DND-41 (cell line): ENCODE measurements around the gene ZNF19.

Source experiments
- CTCF ChIP-seq: IDR thresholded peaks from 2 replicates; pipeline ENCODE4 v1.5.1; 2012; ENCODE audit warnings: borderline replicate concordance, low read length, moderate library complexity, mild to moderate bottlenecking; ENCODE audit not compliant: poor library complexity, severe bottlenecking; ENCODE audit errors: extremely low read depth
- EZH2 ChIP-seq: IDR thresholded peaks from 3 replicates; pipeline ENCODE4 v1.6.1; 2012; ENCODE audit warnings: borderline replicate concordance, low read depth, mild to moderate bottlenecking, moderate library complexity, low read length, inconsistent platforms; ENCODE audit not compliant: severe bottlenecking

- TF ChIP-seq CTCF (no peak), EZH2 (no peak)
Observed at GRCh38 chr16:71526111-71526631, 37.0 kb upstream of the ZNF19 start, which contains the start of gene CHST4.
